ENCODE measurements around the gene GOLGA8J. TPM values are rescaled to one million over a fixed set of nuclear protein-coding genes. Genes with fewer than 3 reads are reported as not detected.

Gene GOLGA8J
- total and polyA plus RNA-seq, 2 of the 4 experiments (the other 2 are of a cell fraction) = not detected

GRCh38 chr15:30063835-30064546, 18.8 kb upstream of the GOLGA8J start:
- Histone ChIP-seq H2AK9ac (replicated peaks; ENCODE audit: low read depth, low read length, poor library complexity) (no peak overlapping the region), H2BK15ac (ENCODE audit: low read depth, low read length) (no peak overlapping the region), H4K91ac (ENCODE audit: insufficient read depth, low read depth, low read length) (no peak overlapping the region), H3K9me1 (ENCODE audit: insufficient read depth, low read length) (no peaks in the 10 kb centered on the region), H3K27ac (ENCODE audit: insufficient read depth, low read length) (no peak overlapping the region), H3K18ac (ENCODE audit: low read depth, low read length) (no peak overlapping the region), H3K14ac (replicated peaks; ENCODE audit: low read depth, low read length) (no peak overlapping the region), H2AK5ac (ENCODE audit: low read depth, low read length) (no peak overlapping the region), H3K4ac (ENCODE audit: low read depth, low read length) (no peak overlapping the region), H3K27me3 (ENCODE audit: control insufficient read depth, insufficient read depth, low read length) (peaks cover 5% of the 10 kb centered on the region), H3K23ac (ENCODE audit: low read depth, low read length) (no peak overlapping the region), H3K4me3 (ENCODE audit: insufficient read depth, low read depth, low read length) (no peak overlapping the region), H3K9me3 (ENCODE audit: control insufficient read depth, insufficient read depth, low read length) (no peaks in the 10 kb centered on the region), H4K5ac (ENCODE audit: low read depth, low read length) (no peak overlapping the region), H3K9ac (ENCODE audit: low read depth, low read length) (no peak overlapping the region), H4K8ac (ENCODE audit: low read depth in 2 of 2, low read length in 2 of 2) (no peak overlapping the region), H2BK20ac (ENCODE audit: low read depth, low read length) (no peak overlapping the region), H2AFZ (replicated peaks; ENCODE audit: low read length, poor library complexity) (no peak overlapping the region), H3K56ac (ENCODE audit: extremely low read depth, insufficient read depth, low read length) (no peak overlapping the region), H2BK5ac (ENCODE audit: low read depth, low read length, poor library complexity, severe bottlenecking) (no peak overlapping the region), H3K36me3 (ENCODE audit: control insufficient read depth, insufficient read depth, low read length) (no peaks in the 10 kb centered on the region), H3K79me1 (ENCODE audit: low read depth in 1 of 2, low read length in 2 of 2) (no peaks in the 10 kb centered on the region), H3K4me1 (ENCODE audit: control insufficient read depth, insufficient read depth, low read length) (peaks cover 1% of the 10 kb centered on the region; the same call in 1 of the 2 replicates), H4K20me1 (ENCODE audit: insufficient read depth, low read length) (no peaks in the 10 kb centered on the region), H2BK120ac (ENCODE audit: low read depth, low read length) (no peak overlapping the region), H3K4me2 (ENCODE audit: low read depth, low read length) (no peak overlapping the region)
- ChIA-PET CTCF (no interaction called here), POLR2A (ENCODE audit: unreplicated experiment) (no interaction called here)
- intact Hi-C loops (cut with micrococcal nuclease) (no loop called here), in situ Hi-C loops (cut with MboI; ENCODE audit: low sequenced_read_pairs) (loop anchor here (25.0 kb wide), 2 partner anchors 402 to 927 kb away; no protein-coding TSS in a partner anchor), dilution Hi-C loops (cut with HindIII; ENCODE audit: low sequenced_read_pairs, unreplicated experiment) (no loop called here)
- no CpG with 5 or more reads among the region's 2 CpGs for WGBS, 2 experiments (ENCODE audit: extremely low coverage in 2 of 2, insufficient read length in 1 of 2)
- no peak for ATAC-seq (ENCODE audit: low read depth)
- BruUV-seq (replicated peaks) = no TSS peak
- no peak for DNase-seq
- TF ChIP-seq ELK1 (IDR thresholded peaks at IDR 0.05; ENCODE audit: borderline replicate concordance, low read depth, low read length) (no peak), USF2 (IDR thresholded peaks at IDR 0.05; ENCODE audit: low read depth, low read length) (no peak), CHD1 (IDR thresholded peaks at IDR 0.05; ENCODE audit: low read depth, low read length) (no peak), BHLHE40 (IDR thresholded peaks at IDR 0.05; ENCODE audit: low read depth, low read length) (no peak), MAZ (IDR thresholded peaks at IDR 0.05; ENCODE audit: borderline replicate concordance, low read depth, low read length) (no peak), RAD21 (IDR thresholded peaks at IDR 0.05; ENCODE audit: low read length) (no peak)

Measured in IMR-90 (cell line).